HG03280 (cell line): ENCODE results near the gene KCNS3.
"Not testable (repeated sequence)": the region's sequence is repeated elsewhere in the genome, so short reads cannot be mapped to it uniquely, and the experiment has no call there.

Experiments used
- ATAC-seq: cut with Tn5 transposase; IDR thresholded peaks from one replicate; pipeline ENCODE4 v1.9.1; 2021; ENCODE audit warnings: mild to moderate bottlenecking, moderate library complexity; ENCODE audit not compliant: unreplicated experiment

KCNS3 gene

DNA sequence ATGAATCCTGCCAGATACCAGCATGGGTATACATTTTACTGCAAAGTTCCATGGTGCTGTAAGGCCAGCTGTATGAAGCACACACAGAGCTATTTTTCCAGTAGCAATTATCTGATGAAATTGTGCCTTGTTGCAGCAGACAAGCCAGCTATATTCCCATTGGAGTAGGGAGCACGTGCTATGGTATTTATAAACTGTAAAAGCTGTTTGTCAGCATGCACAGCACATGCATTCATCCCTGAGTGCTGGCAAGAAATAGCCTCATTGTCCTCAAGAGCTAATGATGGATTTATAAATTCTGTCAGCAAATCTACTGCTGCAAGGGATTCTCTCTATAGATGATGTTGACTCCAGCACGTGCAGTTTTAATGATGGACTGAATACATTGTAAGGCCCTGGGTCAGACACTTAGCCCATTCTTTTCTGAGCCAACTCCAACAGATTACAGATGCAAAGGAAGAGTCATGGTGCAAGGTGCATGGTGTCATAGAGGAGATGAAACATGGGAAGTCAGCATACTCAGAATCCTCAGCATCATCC, 61.7 kb downstream of the KCNS3 start:
- no peak for ATAC-seq

DNA sequence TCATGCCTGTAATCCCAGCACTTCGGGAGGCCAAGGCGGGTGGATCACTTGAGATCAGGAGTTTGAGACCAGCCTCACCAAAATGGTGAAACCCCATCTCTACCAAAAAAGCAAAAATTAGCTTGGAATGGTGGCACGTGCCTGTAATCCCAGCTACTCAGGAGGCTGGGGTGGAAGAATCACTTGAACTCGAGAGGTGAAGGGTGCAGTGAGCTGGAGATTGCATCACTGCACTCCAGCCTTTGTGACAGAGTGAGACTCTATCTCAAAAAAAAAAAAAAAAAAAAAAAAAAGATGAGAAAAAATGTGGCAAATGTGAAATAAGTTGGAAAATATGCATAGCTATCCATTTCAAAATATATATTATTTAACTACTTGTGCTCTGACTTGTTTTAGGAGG, 65.0 kb downstream of the KCNS3 start:
- ATAC-seq, result no peak

DNA sequence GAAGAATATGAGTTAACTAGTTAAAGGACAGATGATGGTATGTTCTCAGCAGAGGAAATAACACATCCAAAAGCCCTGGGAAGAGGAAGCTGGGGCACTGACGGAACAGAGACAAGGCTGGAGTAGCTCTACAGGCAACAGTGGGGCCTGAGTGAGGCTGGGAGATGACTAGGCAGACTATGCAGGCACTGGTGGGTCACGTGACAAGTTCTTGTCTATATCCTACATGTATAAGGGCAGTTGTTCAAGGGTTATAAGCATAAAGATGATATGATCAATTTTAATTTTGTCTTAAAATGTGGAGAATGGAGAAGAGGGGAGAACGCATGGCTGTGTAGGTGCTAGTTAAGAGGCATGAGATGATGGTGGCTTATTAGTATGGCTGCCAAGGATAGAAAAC, 68.6 kb downstream of the KCNS3 start:
- ATAC-seq, result no peak

DNA sequence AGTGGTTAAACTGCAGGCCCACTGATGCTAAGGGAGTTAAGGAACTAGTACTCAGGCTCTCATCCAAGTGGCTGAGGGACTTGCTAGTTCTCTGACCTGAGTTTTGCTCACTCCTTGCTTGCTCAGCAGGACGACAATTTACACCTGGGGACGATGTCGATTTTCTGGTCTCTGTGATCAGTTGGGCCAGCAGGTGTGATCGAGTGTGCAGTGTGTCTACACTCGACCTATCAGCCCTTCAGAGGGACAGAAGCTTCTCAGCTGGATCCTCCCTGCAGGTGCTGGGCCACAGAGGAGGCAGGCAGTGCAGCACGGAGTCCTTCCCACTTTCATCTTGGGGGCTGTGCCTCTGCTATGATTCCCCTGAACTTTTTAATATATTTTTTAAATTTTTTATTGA, 71.5 kb downstream of the KCNS3 start:
- ATAC-seq, result no peak

DNA sequence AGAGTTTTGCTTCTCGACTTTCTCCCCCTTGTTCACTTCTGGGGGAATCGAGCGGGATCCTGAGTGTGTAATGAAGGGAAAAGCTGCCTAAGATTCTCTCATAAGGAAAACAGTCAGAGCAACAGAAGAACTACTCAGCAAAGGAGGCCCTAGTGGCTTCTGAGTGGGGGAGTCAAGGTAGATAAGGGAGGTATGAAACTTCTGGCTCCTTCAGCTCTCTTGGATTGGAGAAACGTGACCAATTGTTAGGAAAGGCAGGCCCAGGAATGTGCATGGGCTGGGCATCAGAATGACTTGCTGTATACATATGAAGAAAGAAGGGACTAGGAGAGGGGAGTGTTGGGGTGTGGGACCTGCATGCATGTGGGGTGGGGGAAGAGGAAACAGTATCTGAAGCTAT, 73.1 kb downstream of the KCNS3 start:
- no peak for ATAC-seq

DNA sequence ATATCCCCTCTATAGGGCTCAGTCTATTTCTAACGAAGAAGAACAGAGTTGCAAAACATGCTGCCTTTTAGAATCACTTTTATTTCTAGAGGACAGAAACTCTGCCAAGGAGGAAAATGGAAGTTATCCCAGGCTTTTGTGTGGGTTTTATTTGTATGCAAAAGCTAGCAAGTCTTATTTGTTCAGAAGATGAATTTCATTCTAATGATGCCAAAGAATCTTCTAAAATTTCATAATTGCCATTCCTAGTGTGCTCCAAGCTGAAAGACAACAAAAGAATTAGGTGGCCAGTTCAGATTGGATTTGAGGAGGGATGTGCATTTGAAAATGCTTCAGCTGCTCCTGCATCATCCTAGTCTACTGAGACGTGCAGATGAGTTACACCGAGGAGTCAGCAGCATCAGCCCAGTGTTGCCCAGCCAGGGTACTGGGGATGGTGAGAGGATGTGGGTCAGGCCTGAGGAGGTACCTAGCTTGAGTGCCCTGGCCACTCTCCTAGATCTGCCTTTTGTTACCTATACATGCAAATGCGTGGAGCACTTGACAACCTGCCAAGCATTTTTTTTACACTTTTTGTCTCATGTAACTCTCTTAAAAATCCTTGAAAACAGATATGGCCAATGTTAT, 80.1 kb downstream of the KCNS3 start:
- ATAC-seq, result no peak

DNA sequence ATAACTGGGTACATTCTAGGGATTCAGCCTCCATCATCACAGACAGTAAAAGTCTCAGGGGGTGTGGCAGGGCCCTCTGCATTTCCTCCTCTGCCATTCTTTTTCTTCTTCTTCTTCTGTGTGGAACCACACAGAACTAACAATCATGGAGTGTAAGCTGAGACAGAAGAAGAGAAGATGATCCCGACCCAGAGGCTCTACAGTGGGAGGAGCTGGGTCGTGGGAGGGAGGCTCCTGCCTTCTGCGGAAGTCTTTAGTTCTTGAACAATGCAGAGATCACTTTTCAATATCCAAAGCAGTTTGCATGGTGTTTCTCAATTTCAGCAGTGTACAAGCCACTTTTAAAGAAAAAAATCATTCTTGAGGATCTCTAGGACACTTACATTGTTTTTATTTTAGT, 80.9 kb downstream of the KCNS3 start:
- ATAC-seq, result no peak

DNA sequence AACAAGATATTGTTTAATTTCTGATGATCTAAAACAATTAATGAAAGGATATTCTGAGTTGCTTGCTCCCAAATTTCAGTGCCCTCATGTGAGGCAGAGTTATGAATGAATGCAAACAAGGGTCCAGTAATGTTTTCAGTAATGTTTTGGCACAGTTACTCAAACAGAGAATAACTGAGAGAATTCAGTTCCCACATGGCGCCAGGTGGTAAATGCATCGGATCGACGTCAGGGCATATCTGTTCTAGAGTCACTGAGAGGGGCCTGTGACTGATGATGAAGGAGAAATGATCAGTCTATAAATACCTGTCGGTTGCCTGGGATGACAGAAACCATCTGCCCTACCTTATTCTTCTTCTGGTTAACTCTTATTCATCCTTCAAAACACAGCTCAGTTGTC, 81.4 kb downstream of the KCNS3 start:
- no peak for ATAC-seq

DNA sequence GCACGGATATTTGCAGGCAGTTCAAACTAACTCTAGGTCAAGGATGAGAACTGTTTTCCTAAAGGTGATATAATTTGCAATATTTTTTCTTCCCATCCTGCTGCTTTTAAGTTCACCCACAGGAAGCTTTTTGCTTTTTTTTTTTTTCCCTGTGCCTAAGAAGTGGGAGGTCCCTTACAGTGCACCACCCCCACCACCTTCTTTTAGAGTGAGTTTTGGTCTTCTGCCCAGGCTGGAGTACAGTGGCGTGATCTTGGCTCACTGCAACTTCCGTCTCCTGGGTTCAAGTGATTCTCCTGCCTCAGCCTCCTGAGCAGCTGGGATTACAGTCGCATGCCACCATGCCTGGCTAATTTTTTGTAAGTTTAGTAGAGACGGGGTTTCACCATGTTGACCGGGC, 82.5 kb downstream of the KCNS3 start:
- no peak for ATAC-seq

DNA sequence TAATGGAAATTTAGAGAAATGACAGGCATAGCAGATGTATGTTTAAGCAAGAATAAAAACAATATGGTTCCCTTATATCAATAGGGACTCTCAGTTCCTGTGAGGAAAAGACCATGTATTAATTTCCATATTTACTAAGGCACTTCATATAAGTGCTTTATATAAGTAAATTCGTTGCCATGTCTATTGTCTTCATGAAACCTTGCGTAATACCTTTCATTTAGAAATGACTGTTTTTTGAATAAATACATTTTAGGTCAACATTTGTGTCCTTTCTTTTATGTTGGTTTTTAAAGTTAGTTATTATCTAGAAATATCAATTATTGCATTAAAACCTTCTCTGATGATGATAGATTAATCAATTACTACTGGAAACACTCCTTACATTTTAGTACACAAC, 83.3 kb downstream of the KCNS3 start:
- no peak for ATAC-seq

DNA sequence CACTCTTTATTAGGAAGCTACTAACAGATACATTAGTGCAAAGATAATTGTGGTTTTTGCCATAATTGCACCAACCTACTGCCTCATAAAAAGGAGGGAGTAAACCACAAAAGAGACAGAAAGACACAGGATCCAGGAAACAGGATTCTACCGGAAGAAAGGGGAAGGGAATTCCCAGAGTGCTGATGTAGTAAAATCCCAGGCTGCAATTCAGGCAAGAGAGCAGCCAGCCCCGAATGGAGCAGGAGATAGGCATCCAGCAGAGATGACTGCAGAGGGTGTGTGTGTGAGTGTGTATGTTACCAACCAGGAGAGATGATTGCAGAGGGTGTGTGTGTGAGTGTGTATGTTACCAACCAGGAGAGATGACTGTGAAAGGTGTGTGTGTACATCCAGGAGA, 84.4 kb downstream of the KCNS3 start:
- ATAC-seq, result no peak

DNA sequence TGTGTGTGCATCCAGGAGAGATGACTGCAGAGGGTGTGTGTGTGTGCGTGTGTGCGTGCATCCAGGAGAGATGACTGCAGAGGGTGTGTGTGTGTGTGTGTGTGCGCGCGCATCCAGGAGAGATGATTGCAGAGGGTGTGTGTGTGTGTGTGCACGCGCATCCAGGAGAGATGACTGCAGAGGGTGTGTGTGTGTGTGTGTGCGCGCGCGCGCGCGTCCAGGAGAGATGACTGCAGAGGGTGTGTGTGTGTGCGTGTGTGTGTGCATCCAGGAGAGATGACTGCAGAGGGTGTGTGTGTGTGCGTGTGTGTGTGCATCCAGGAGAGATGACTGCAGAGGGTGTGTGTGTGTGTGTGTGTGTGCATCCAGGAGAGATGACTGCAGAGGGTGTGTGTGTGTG, 85.1 kb downstream of the KCNS3 start:
- ATAC-seq, result not testable (repeated sequence)

DNA sequence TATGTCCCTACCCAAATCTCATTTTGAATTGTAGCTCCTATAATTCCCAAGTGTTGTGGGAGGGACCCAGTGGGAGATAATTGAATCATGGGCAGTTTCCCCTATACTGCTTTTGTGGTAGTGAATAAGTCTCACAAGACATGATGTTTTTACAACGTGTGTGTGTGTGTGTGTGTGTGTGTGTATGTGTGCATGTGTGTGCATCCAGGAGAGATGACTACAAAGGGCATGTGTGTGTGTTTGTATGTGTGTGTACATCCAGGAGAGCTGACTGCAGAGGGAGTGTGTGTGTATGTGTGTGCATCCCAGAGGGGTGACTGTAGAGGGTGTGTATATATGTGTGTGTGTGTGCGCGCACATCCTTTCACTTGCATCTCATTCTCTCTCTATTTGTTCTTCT, 86.7 kb downstream of the KCNS3 start:
- ATAC-seq, result no peak

DNA sequence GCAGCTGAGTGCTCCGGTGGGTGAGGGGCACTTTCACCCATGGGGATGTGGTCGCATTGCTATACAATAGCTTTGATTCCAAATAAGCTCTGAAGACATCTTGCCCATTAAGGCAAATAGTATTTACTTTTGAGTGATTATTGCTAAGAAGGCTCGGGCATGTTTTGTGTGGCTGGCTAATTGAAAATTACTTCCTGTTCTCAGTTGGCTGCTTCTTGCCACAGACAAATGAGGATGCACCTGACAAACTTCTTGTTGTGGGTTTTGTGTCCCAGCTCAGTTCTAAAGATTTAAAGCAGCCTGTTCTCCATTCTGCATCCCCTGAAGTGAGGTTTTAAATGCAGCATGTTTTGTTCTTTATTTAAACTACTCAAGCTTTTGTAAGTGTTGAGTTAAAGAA, 88.3 kb downstream of the KCNS3 start:
- ATAC-seq, result no peak

DNA sequence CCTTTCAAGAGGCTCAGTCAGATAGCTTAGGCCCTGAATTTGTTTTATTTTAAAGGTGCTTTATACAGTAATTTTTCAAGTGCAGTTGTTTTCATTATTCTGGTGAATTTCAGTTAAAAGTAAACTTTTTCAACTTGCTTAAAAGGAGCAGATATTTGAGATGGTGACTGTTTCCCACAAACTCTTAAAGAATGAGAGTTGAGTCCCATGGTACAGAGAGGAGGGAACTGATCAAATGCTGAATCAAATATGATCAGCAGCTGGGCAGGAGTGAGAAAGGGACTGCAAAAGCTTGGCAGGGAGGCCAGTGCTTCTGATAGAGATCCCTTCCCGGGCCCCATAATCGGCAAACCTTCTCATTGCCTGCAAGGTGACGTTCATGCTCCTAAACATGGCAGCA, 91.2 kb downstream of the KCNS3 start:
- no peak for ATAC-seq

DNA sequence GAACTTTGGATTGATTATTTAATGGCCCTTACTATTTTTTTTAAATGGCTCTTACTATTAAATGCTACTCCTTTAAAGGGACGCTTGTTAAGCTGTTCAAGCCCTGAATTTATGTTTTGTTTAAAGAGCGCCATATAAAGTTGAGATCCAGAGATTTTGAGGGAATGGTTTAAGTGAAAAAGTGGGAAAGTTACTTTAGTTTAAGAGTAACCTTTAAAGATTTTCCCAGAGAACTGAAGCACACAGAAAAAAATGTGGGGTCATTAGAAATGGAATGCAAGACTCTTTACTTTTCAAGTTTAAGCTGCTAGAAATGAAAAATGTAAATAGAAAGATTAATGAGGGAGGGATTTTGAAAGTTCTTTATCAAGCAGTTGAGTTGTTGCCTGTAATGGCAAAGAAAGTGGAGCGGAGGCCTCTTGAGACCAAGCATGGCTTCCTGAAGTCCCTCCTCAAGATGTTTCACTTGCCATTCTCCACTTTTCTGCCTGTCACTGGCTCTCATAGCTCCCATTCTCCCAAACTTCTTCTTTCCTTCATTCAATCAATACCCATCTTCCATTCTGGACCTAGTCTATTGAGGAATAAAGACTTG, 93.2 kb downstream of the KCNS3 start:
- no peak for ATAC-seq

DNA sequence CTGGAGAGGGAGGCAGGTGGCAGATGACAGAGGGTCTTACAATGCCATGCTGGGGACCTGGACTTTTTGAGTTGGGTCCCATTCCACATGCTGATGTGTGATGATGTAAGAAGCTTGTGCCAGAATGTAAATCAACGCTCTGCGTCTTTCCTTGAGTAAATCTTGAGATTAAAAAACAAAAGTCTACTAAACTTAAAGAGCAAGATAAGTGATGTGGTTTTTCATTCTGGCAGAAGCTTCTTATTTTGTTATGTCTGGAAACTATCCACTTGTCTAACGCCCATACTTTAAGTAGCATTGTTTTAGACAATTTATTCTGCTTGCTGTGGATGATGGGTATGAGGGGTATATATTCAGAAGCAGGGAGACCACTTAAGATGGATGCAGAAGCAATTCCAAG, 94.5 kb downstream of the KCNS3 start:
- no peak for ATAC-seq

DNA sequence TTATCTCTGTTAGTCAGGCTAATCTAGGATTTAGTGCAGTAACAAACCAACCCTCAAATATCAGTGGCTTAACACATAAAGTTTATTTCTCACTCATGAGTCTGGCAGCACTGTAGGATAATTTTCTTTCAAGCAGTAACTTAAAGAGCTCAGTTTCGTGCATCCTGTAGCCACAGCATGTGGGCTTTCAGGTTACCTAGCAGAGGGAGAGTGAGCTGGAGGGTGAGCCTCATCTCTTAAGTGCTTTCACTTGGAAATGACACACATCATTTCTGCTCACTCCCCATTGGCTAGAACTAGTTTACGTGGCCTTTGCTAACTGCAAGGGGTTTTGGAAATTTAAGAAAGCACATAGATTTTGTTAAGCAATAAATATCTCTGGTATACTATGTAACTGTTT, 96.9 kb downstream of the KCNS3 start:
- no peak for ATAC-seq

DNA sequence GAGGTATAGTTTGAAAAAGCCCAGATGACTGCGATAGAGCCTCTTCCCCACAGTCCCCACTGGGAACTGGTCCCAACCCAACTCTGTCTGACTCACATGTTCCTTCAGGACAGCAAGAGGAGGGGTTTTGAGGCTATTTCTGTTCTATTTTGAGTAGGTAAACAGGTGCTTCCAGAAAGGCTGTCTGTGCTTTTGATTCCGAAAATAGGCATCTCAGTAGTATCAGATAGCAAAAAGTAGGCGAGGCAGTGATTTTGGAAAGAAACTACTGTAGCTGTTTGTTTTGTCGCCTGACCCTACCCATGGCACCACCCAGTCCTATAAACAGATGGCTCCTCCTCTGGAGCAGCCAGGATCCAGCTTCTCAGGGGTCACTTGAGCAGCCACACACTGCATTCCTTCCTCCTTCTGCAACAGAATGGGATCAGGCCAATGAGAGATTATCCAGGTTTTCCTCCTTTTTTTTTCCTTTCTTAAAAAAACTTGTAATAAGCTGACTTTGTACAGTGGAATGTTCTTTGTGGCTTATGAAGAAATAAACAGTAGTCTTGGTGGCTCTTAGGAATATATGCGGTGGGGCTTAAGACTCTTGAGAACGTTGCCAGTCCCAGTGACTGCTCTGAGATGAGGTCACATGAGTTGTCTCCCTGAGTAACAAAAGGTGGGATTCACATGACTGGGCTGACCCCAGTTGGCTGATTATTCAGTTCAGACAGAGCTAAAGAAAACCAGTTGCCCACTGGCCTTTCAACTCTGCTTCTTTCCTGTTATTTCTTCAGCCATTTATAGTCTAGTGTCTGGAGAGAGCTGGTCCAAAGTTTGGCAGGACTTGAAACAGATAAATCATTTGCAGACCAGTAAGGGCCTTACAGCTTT, 98.6 kb downstream of the KCNS3 start:
- ATAC-seq, result no peak

DNA sequence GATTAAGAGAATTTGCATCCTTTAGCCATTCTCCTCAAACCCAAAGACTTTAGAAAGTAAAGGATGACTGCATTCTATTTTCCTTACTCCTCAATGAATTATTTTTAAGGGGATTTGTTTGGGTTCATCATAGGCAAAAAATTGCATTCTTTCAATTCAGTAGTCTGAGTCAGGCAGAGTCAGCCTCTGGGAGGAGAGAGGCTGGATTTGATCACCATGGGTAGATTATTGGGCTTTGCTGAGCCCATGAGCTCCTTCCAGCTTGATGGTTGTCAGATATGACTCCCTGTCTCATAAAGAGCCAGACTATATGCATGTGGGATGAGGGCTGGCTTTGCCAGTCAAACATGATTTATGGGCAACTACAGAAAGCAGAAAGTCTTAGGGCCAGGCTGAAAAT, 101.2 kb downstream of the KCNS3 start:
- ATAC-seq, result no peak

DNA sequence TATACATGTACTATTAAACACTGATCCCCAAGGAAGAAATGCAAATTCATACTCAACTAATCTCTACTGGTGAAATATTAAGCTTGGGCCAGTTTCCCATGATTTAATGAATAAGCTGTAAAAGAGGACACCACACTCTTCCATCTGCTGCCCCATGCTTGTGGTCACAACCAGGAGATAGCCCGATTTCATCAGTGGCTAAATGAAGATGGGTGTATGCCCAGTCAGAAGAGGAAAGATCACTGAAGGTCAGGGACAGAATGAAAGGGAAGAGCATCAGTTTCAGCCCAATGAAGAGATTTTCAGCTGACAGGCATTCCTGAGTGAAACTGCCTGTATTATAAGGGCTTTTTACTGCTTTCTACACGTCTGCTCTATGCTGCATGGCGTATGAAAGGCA, 103.5 kb downstream of the KCNS3 start:
- ATAC-seq, result no peak
